Gastroesophageal sphincter (tissue), 3 donors: ENCODE results near the gene DAAM1.

Experiments used
- EP300 ChIP-seq: sonication (generic); formaldehyde crosslinking; IDR thresholded peaks from one replicate; pipeline ENCODE4 v1.6.1; 2017; ENCODE audit warnings: antibody characterized with exemption, mild to moderate bottlenecking
- TF ChIP-seq, protein P1 (sequence below), 4 experiments: fragments of 200-600 bp in 2 of 4; fragments of 450-650 bp in 2 of 4; sonication (generic) in 1 of 4; IDR thresholded peaks; one replicate each; pipeline ENCODE4 v1.5.1; 2017 to 2019; ENCODE audit warnings: antibody characterized with exemption in 4 of 4, mild to moderate bottlenecking in 2 of 4, moderate library complexity in 2 of 4

DNA sequence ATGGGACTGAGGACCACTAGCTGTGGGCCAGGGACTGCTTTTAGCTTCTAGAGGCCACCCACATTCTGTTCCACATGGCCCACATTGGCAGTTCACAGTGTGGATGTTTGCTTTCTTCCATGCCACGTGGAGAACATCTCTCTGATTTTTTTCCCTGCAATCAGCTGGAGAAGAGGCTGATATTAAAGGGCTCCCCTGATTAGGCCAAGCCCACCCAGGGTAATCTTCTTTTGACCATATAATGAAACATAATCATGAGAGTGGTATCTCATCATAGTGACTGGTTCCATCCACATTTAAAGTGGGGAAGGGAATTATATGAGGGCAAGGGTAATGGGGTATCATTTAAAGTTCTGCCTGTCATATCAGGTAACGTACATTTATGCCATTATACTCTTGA is 15.8 kb downstream of the DAAM1 start:
- no peak for TF ChIP-seq EP300
- TF ChIP-seq, protein P1, sequence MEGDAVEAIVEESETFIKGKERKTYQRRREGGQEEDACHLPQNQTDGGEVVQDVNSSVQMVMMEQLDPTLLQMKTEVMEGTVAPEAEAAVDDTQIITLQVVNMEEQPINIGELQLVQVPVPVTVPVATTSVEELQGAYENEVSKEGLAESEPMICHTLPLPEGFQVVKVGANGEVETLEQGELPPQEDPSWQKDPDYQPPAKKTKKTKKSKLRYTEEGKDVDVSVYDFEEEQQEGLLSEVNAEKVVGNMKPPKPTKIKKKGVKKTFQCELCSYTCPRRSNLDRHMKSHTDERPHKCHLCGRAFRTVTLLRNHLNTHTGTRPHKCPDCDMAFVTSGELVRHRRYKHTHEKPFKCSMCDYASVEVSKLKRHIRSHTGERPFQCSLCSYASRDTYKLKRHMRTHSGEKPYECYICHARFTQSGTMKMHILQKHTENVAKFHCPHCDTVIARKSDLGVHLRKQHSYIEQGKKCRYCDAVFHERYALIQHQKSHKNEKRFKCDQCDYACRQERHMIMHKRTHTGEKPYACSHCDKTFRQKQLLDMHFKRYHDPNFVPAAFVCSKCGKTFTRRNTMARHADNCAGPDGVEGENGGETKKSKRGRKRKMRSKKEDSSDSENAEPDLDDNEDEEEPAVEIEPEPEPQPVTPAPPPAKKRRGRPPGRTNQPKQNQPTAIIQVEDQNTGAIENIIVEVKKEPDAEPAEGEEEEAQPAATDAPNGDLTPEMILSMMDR (IDR thresholded peaks at IDR 0.05) = no peak
